Middle frontal gyrus (tissue), 1 donor: ENCODE results near the gene FGF2.

Experiments
- DNase-seq: peaks from one replicate; pipeline ENCODE4 v3.0.0-alpha.2; 2015; ENCODE audit warnings: low spot score; ENCODE audit errors: extremely low spot score

The FGF2 gene

GRCh38 chr4:122890147-122890795 lies 63.6 kb downstream of the FGF2 start:
- DNase-seq: no peak

DNA sequence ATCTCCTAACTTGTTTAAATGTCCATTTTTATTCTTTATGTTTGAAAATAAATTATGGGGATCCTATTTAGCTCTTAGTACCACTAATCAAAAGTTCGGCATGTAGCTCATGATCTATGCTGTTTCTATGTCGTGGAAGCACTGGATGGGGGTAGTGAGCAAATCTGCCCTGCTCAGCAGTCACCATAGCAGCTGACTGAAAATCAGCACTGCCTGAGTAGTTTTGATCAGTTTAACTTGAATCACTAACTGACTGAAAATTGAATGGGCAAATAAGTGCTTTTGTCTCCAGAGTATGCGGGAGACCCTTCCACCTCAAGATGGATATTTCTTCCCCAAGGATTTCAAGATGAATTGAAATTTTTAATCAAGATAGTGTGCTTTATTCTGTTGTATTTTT lies 68.2 kb downstream of the FGF2 start:
- DNase-seq: no peak

DNA sequence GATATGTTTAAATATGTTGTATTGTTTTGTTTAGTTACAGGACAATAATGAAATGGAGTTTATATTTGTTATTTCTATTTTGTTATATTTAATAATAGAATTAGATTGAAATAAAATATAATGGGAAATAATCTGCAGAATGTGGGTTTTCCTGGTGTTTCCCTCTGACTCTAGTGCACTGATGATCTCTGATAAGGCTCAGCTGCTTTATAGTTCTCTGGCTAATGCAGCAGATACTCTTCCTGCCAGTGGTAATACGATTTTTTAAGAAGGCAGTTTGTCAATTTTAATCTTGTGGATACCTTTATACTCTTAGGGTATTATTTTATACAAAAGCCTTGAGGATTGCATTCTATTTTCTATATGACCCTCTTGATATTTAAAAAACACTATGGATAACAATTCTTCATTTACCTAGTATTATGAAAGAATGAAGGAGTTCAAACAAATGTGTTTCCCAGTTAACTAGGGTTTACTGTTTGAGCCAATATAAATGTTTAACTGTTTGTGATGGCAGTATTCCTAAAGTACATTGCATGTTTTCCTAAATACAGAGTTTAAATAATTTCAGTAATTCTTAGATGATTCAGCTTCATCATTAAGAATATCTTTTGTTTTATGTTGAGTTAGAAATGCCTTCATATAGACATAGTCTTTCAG lies 68.8 kb downstream of the FGF2 start:
- DNase-seq: no peak

GRCh38 chr4:122896270-122896669 lies 69.6 kb downstream of the FGF2 start:
- no peak for DNase-seq

GRCh38 chr4:122898370-122899150 lies 71.9 kb downstream of the FGF2 start:
- DNase-seq: no peak

GRCh38 chr4:122899682-122900081 lies 73.1 kb downstream of the FGF2 start:
- no peak for DNase-seq

- DNase-seq: no peak
Observed at GRCh38 chr4:122900314-122900713, 73.7 kb downstream of the FGF2 start.

GRCh38 chr4:122901247-122902010 lies 74.8 kb downstream of the FGF2 start:
- DNase-seq: no peak

DNA sequence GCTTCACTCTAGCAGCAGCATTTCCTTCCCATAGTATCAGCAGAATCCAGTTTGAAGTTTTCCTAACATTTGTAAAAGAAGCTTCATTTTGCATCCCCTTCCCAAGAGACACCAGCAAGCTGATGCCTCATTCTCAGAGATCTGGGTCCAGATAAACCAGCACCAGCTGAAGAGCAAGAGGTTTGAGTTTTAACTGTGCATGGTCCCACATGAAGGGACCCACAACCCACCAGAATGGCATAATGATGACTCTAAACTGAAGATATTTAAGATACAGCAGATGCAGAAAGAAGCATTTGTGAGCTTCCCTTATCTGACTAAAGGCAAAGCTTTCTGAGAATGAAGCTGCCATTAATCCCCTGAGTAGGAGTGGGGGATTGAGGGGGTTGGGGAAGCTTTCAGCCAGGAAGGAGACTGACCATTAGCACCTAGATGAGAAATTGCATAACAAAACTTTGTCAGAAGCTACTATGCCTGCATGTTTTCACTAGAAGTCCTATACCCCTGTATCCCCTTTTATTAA lies 77.2 kb downstream of the FGF2 start:
- no peak for DNase-seq

DNA sequence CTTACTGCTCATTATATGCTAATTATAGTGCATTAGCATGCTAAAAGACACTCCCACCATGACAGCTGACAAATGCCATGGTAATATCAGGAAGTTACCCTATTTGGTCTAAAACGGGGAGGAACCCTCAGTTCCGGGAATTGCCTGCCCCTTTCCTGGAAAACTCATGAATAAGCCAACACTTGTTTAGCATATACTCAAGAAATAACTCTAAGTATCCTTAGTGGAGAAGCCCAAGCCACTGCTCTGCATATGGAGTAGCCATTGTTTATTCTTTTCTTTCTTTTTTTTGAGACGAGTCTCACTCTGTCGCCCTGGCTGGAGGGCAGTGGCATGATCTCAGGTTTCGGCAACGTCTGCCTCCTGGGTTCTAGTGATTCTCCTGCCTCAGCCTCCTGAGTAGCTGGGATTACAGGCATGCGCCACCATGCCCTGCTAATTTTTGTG lies 80.3 kb downstream of the FGF2 start:
- DNase-seq: no peak

DNA sequence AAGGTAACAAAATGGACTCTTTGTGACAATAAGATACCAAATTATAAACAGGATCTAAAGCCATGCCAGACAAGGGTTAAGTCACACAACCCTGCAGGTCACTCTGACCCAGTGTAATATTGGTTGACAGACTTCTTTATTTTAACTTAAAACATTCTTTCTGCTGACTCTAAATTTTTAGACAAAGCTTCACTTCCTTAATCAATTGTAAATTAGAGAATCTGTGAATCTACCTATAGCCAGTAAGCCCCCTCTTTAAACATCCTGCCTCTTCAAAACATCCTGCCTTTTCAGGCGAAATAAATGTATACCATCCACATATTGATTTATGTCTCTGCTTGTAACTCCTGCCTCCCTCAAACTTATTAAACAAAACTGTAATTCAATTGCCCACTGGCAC lies 81.6 kb downstream of the FGF2 start:
- DNase-seq: no peak

GRCh38 chr4:122909683-122910082 lies 83.1 kb downstream of the FGF2 start:
- no peak for DNase-seq

DNA sequence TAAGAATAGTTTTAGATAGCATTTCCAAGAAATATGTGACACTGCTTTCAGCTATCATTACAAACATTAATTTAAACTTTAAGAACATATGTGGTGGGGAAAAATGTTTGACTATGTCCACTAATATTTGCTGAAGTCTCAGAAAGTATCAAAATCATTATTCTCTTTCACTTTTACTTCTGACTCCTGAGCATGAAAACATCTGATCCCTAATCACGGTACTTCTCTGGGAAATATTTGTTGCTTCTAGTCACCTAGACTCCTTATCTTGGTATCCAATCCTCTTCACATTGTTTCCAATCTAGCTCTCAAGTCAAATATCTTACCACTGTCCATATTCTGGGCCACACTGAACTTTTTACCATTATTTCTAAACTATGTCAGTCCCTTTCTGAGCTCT lies 85.0 kb downstream of the FGF2 start:
- DNase-seq: no peak

GRCh38 chr4:122912810-122913575 lies 86.4 kb downstream of the FGF2 start:
- no peak for DNase-seq

- no peak for DNase-seq
Observed at GRCh38 chr4:122914292-122914904, 87.8 kb downstream of the FGF2 start.

GRCh38 chr4:122914938-122915337 lies 88.3 kb downstream of the FGF2 start:
- DNase-seq: no peak

DNA sequence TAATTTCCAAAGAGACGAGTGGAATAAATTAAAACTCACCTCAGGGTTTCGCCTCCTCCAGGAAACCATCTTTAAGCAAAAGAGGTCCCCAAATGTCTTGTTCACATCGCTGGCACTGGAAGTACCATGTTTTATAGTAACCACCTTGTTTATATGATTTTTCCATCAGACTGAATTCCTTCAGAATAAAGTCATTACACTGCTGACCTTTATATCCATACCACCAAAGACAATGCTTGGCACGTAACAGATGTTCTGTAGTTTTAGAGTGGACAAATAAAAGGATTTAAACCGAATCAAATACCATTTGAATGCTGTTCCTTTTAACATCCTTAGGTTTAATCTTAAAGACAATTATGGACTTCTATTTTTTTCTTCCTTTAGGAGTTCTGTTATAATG lies 91.1 kb downstream of the FGF2 start:
- no peak for DNase-seq

- no peak for DNase-seq
Observed at GRCh38 chr4:122920473-122920872, 93.8 kb downstream of the FGF2 start.

GRCh38 chr4:122921300-122921699 lies 94.7 kb downstream of the FGF2 start:
- no peak for DNase-seq
